Mononuclear cell (primary cell): Measurements from ENCODE around the gene DNAAF8. TPM values are rescaled to one million over a fixed set of nuclear protein-coding genes. Genes with fewer than 3 reads are reported as not detected.

ENCODE experiments used
- H3K27me3 ChIP-seq: 2 replicates; pipeline ENCODE4 v1.6.0; 2011; ENCODE audit warnings: low read length, control low read depth; ENCODE audit not compliant: insufficient read depth
- H3K4me1 ChIP-seq: 2 replicates; pipeline ENCODE4 v1.5.1; 2011; ENCODE audit warnings: mild to moderate bottlenecking, low read length, control low read depth; ENCODE audit not compliant: insufficient read depth
- H3K4me3 ChIP-seq: 2 replicates; pipeline ENCODE4 v1.5.1; 2011; ENCODE audit warnings: mild to moderate bottlenecking, low read length, moderate library complexity
- H3K9me3 ChIP-seq: 2 replicates; pipeline ENCODE4 v1.5.1; 2011; ENCODE audit warnings: low read depth, mild to moderate bottlenecking, control low read depth, low read length
- total RNA-seq: library from RNA; depleted of rRNA; stranded (reverse); fragments of >200 nt; gene quantifications from one replicate; pipeline ENCODE4 v1.2.3, GENCODE V29; 2012

Gene DNAAF8
- total RNA-seq, 1 donor, result not detected

- no peaks in the 10 kb centered on the region for H3K27me3 ChIP-seq
- H3K9me3 ChIP-seq, result no peaks in the 10 kb centered on the region
- no peaks in the 10 kb centered on the region for H3K4me1 ChIP-seq
- H3K4me3 ChIP-seq, result no peak overlapping the region
These were observed 33.2 kb upstream of the DNAAF8 start for GRCh38 chr16:4700997-4701743.

- Histone ChIP-seq H3K4me1 (no peaks in the 10 kb centered on the region), H3K27me3 (no peaks in the 10 kb centered on the region), H3K9me3 (no peaks in the 10 kb centered on the region), H3K4me3 (no peak overlapping the region)
These were observed 32.4 kb upstream of the DNAAF8 start for GRCh38 chr16:4701791-4702465.

GRCh38 chr16:4702466-4702808 is 31.9 kb upstream of the DNAAF8 start:
- no peak overlapping the region for H3K4me3 ChIP-seq
- H3K9me3 ChIP-seq, result no peaks in the 10 kb centered on the region
- H3K27me3 ChIP-seq, result no peaks in the 10 kb centered on the region
- H3K4me1 ChIP-seq, result no peaks in the 10 kb centered on the region

- no peaks in the 10 kb centered on the region for H3K4me1 ChIP-seq
- no peak overlapping the region for H3K4me3 ChIP-seq
- no peaks in the 10 kb centered on the region for H3K27me3 ChIP-seq
- no peaks in the 10 kb centered on the region for H3K9me3 ChIP-seq
These were observed 30.4 kb upstream of the DNAAF8 start for GRCh38 chr16:4703906-4704305.

- Histone ChIP-seq H3K4me1 (no peaks in the 10 kb centered on the region), H3K27me3 (no peaks in the 10 kb centered on the region), H3K9me3 (no peaks in the 10 kb centered on the region), H3K4me3 (no peak overlapping the region)
These were observed 29.8 kb upstream of the DNAAF8 start for GRCh38 chr16:4704491-4704890.

GRCh38 chr16:4704913-4705312 is 29.4 kb upstream of the DNAAF8 start:
- H3K9me3 ChIP-seq, result no peaks in the 10 kb centered on the region
- H3K27me3 ChIP-seq, result no peaks in the 10 kb centered on the region
- H3K4me3 ChIP-seq, result no peak overlapping the region
- H3K4me1 ChIP-seq, result no peaks in the 10 kb centered on the region

- Histone ChIP-seq H3K9me3 (no peaks in the 10 kb centered on the region), H3K27me3 (no peaks in the 10 kb centered on the region), H3K4me1 (no peaks in the 10 kb centered on the region), H3K4me3 (no peak overlapping the region)
These were observed 27.5 kb upstream of the DNAAF8 start for GRCh38 chr16:4706871-4707270.

GRCh38 chr16:4709481-4709880 is 24.9 kb upstream of the DNAAF8 start:
- Histone ChIP-seq H3K4me3 (no peak overlapping the region), H3K4me1 (no peaks in the 10 kb centered on the region), H3K9me3 (no peaks in the 10 kb centered on the region), H3K27me3 (no peaks in the 10 kb centered on the region)

GRCh38 chr16:4713663-4714501 is 20.5 kb upstream of the DNAAF8 start:
- H3K9me3 ChIP-seq, result no peaks in the 10 kb centered on the region
- no peaks in the 10 kb centered on the region for H3K4me1 ChIP-seq
- H3K27me3 ChIP-seq, result no peaks in the 10 kb centered on the region
- no peak overlapping the region for H3K4me3 ChIP-seq

- H3K9me3 ChIP-seq, result no peaks in the 10 kb centered on the region
- H3K4me1 ChIP-seq, result no peaks in the 10 kb centered on the region
- no peak overlapping the region for H3K4me3 ChIP-seq
- H3K27me3 ChIP-seq, result no peaks in the 10 kb centered on the region
These were observed 19.3 kb upstream of the DNAAF8 start for GRCh38 chr16:4714996-4715395.

- no peaks in the 10 kb centered on the region for H3K4me1 ChIP-seq
- no peaks in the 10 kb centered on the region for H3K9me3 ChIP-seq
- no peaks in the 10 kb centered on the region for H3K27me3 ChIP-seq
- H3K4me3 ChIP-seq, result no peak overlapping the region
These were observed 15.9 kb upstream of the DNAAF8 start for GRCh38 chr16:4718466-4718865.

- Histone ChIP-seq H3K27me3 (no peaks in the 10 kb centered on the region), H3K9me3 (no peaks in the 10 kb centered on the region), H3K4me3 (no peak overlapping the region), H3K4me1 (no peaks in the 10 kb centered on the region)
These were observed 11.1 kb upstream of the DNAAF8 start for GRCh38 chr16:4723071-4723767.

GRCh38 chr16:4724661-4725270 is 9.6 kb upstream of the DNAAF8 start:
- Histone ChIP-seq H3K27me3 (no peaks in the 10 kb centered on the region), H3K9me3 (no peaks in the 10 kb centered on the region), H3K4me3 (no peak overlapping the region), H3K4me1 (no peaks in the 10 kb centered on the region)

GRCh38 chr16:4726616-4727015 is 7.7 kb upstream of the DNAAF8 start:
- Histone ChIP-seq H3K4me3 (no peak overlapping the region), H3K9me3 (no peaks in the 10 kb centered on the region), H3K27me3 (no peaks in the 10 kb centered on the region), H3K4me1 (no peaks in the 10 kb centered on the region)
